ENCODE measurements around the gene ADCY2.

Gene ADCY2

DNA sequence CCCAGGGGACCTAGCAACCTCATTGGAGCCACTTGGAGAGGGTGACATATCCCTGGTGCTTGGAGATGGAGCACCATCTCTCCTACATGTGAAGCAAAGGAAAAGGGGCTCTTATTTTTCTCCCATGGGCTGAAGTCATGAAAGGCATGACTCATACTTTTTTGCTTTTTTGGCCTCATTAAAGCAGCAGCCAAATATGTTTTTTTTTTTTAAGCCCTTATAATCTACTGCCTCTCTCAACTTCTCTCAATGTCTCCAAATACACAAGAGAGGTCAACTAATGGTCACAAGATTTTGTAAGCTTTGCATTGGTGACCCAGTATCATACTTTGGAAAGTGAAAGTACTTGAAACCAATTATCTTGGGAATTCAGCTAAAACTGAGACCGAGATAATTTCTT is 456.6 kb downstream of the ADCY2 start:
- Histone ChIP-seq H3F3A (ENCODE audit: control insufficient read depth, insufficient read depth) (no peaks in the 10 kb centered on the region), H3K4me1 (ENCODE audit: control insufficient read depth, low read length) (no peaks in the 10 kb centered on the region), H3K9me3 (ENCODE audit: control insufficient read depth, insufficient read depth, low read length) (no peaks in the 10 kb centered on the region; the same call in 1 of the 2 replicates), H3K27me3 (ENCODE audit: control insufficient read depth, low read length) (peaks cover 2% of the 10 kb centered on the region; the same call in 1 of the 2 replicates), H3K79me2 (ENCODE audit: control insufficient read depth, low read length) (no peaks in the 10 kb centered on the region), H3K27ac (ENCODE audit: low read depth, low read length) (no peak overlapping the region), H3K9me2 (replicated peaks; ENCODE audit: control insufficient read depth, low read length) (no peaks in the 10 kb centered on the region), H3K36me3 (ENCODE audit: control insufficient read depth, low read length) (peaks cover 2% of the 10 kb centered on the region; the same call in 1 of the 2 replicates), H3K4me2 (ENCODE audit: low read length) (no peak overlapping the region), H3K4me3 (ENCODE audit: low read length) (no peak overlapping the region), H4K20me1 (ENCODE audit: control insufficient read depth, insufficient read depth, low read depth, low read length) (no peaks in the 10 kb centered on the region)
- TF ChIP-seq, protein P1, sequence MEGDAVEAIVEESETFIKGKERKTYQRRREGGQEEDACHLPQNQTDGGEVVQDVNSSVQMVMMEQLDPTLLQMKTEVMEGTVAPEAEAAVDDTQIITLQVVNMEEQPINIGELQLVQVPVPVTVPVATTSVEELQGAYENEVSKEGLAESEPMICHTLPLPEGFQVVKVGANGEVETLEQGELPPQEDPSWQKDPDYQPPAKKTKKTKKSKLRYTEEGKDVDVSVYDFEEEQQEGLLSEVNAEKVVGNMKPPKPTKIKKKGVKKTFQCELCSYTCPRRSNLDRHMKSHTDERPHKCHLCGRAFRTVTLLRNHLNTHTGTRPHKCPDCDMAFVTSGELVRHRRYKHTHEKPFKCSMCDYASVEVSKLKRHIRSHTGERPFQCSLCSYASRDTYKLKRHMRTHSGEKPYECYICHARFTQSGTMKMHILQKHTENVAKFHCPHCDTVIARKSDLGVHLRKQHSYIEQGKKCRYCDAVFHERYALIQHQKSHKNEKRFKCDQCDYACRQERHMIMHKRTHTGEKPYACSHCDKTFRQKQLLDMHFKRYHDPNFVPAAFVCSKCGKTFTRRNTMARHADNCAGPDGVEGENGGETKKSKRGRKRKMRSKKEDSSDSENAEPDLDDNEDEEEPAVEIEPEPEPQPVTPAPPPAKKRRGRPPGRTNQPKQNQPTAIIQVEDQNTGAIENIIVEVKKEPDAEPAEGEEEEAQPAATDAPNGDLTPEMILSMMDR (IDR thresholded peaks at IDR 0.05; ENCODE audit: low read depth, low read length, poor library complexity, severe bottlenecking): no peak
- TF ChIP-seq EZH2phosphoT487 (IDR thresholded peaks at IDR 0.05; ENCODE audit: borderline replicate concordance, low read length): no peak

- Histone ChIP-seq H3K4me2 (ENCODE audit: low read length) (no peak overlapping the region), H3K9me3 (ENCODE audit: control insufficient read depth, insufficient read depth, low read length) (no peaks in the 10 kb centered on the region; the same call in 1 of the 2 replicates), H3F3A (ENCODE audit: control insufficient read depth, insufficient read depth) (no peaks in the 10 kb centered on the region), H3K79me2 (ENCODE audit: control insufficient read depth, low read length) (no peaks in the 10 kb centered on the region), H3K27ac (ENCODE audit: low read depth, low read length) (no peak overlapping the region), H4K20me1 (ENCODE audit: control insufficient read depth, insufficient read depth, low read depth, low read length) (no peaks in the 10 kb centered on the region), H3K9me2 (replicated peaks; ENCODE audit: control insufficient read depth, low read length) (no peaks in the 10 kb centered on the region), H3K27me3 (ENCODE audit: control insufficient read depth, low read length) (peaks cover 2% of the 10 kb centered on the region; the same call in 1 of the 2 replicates), H3K4me1 (ENCODE audit: control insufficient read depth, low read length) (no peaks in the 10 kb centered on the region), H3K4me3 (ENCODE audit: low read length) (no peak overlapping the region), H3K36me3 (ENCODE audit: control insufficient read depth, low read length) (peaks cover 6% of the 10 kb centered on the region; the same call in 1 of the 2 replicates)
- TF ChIP-seq, protein P1 (IDR thresholded peaks at IDR 0.05; ENCODE audit: low read depth, low read length, poor library complexity, severe bottlenecking): no peak
- no peak for TF ChIP-seq EZH2phosphoT487 (IDR thresholded peaks at IDR 0.05; ENCODE audit: borderline replicate concordance, low read length)
Observed at GRCh38 chr5:7852988-7853387, 457.1 kb downstream of the ADCY2 start.

- Histone ChIP-seq H3K9me2 (replicated peaks; ENCODE audit: control insufficient read depth, low read length) (no peaks in the 10 kb centered on the region), H3K79me2 (ENCODE audit: control insufficient read depth, low read length) (no peaks in the 10 kb centered on the region), H3K36me3 (ENCODE audit: control insufficient read depth, low read length) (peaks cover 30% of the 10 kb centered on the region), H3K4me2 (ENCODE audit: low read length) (no peak overlapping the region), H3K27ac (ENCODE audit: low read depth, low read length) (no peak overlapping the region), H3F3A (ENCODE audit: control insufficient read depth, insufficient read depth) (no peaks in the 10 kb centered on the region), H3K4me3 (ENCODE audit: low read length) (no peak overlapping the region), H3K4me1 (ENCODE audit: control insufficient read depth, low read length) (no peaks in the 10 kb centered on the region), H3K27me3 (ENCODE audit: control insufficient read depth, low read length) (no peaks in the 10 kb centered on the region), H4K20me1 (ENCODE audit: control insufficient read depth, insufficient read depth, low read depth, low read length) (no peaks in the 10 kb centered on the region), H3K9me3 (ENCODE audit: control insufficient read depth, insufficient read depth, low read length) (no peaks in the 10 kb centered on the region; the same call in 1 of the 2 replicates)
- TF ChIP-seq, protein P1 (IDR thresholded peaks at IDR 0.05; ENCODE audit: low read depth, low read length, poor library complexity, severe bottlenecking): no peak
- no peak for TF ChIP-seq EZH2phosphoT487 (IDR thresholded peaks at IDR 0.05; ENCODE audit: borderline replicate concordance, low read length)
Observed at GRCh38 chr5:7855611-7856010, 459.7 kb downstream of the ADCY2 start.

All from DOHH2 (cell line).